Activated CD8-positive, alpha-beta memory T cell treated with anti-CD3 and anti-CD28 coated beads, Interleukin-2, amount 50 U/mL, for 1 hour (primary cell): ENCODE results near the gene SIM1.

ENCODE experiments used
- DNase-seq: peaks from one replicate; pipeline ENCODE4 v3.0.0-alpha.2; 2020; ENCODE audit errors: extremely low read depth

Gene SIM1

GRCh38 chr6:100470422-100471120 lies 5.8 kb upstream of the SIM1 start:
- DNase-seq = no peak

- DNase-seq = no peak
Measured at GRCh38 chr6:100469101-100469859, 4.6 kb upstream of the SIM1 start.

- DNase-seq = no peak
Measured at GRCh38 chr6:100468016-100468622, 3.4 kb upstream of the SIM1 start.

GRCh38 chr6:100467129-100468015 lies 2.7 kb upstream of the SIM1 start:
- no peak for DNase-seq

DNA sequence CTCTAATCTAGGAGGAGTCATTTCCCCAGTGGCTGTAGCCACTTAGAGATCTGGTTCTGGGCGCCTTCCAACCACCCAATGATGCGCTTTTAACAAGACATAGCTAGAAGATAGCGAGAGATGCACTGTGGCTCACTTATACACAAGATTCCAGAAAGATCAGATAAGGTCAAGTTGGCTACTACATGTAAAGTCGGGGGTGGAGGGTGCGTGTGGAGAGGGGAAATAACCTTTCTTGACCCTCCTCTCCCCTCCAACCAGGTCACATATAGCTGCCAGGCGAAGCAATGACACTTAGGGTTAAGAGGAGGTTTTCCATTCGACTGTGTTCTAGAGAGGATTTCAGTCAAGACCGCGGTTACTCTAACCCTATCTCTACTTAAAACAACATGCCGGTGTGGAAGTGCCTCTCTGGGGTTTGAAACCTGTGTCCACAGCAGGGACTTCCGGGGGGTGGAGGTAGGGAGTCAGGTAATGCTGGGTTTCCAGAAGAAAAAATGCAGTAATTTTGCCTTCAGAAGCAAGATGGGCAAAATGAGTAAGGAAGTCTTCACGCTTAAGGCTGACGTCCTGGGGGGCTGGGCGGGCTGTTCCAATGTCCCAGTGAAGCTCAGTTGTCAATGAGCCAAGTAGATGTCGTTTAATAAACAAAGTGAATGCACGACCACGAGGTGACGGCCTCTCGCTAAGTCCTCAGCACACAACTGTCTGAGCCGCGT lies 1.8 kb upstream of the SIM1 start:
- no peak for DNase-seq

DNA sequence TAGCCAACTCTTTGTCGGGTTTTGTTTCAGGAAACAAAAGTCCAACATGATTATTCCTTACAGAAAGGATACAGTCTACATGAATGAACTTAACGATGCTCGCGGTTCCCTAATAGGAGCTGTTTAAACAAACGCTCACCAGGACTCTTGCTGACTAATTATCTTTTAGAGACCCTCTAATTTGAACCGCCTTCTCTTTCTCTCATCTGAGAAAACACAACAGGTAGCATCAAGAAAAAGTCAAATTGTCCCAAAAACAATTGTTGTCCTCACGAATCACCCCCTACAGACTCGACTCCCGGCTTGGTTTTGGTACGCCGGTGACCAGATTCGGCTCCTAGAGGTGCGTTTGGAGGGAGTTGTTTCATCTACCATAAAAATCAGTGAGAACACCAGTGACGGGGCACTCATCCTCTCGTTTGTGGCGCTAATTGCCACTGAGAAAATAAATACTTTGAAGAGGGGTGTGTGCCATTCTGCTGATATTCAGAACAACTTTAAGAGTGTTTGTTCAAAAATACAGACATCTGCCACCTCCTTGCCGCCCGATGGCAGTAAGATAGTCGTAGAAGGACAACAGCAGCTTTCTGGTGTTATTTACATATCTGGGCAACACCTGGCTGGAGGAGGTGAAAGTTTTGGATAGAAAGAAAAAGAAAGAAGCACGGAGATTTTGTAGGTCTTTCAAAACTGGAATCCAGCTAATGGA lies 1.1 kb upstream of the SIM1 start:
- DNase-seq = no peak

DNA sequence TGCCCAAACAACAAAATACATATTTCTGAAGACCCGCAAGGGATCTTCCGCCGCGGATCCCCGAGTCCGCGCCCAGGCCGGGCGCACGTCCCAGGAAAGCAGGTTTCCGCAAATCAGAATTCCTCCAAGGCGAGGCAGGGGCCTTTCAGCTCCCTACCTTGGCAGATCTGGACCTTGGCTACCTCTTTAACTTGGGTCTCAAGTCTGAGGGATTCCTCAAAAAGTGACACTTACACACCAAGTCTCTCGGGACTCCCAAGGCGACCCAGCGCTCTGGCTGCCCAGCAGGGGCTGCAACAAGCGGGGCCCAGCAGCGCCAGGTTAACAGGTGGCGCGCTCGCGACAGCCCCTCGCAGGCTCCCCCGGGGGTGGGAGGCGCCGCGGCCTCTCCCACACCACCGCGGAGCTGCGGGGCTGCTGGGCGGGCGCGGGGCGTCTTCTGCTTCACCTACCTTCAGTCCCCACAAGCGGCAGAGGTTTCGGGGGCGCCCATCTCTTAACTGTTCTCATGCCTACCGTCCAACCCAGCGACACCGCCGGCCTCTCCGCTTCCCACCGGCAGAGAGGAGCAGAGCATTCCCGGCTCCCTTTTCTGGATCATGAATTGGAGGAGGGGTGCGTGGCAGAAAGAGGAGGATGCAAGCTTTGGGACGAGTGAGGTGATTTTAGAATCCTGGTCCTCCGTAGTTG lies 414 bp downstream of the SIM1 start:
- DNase-seq = no peak

DNA sequence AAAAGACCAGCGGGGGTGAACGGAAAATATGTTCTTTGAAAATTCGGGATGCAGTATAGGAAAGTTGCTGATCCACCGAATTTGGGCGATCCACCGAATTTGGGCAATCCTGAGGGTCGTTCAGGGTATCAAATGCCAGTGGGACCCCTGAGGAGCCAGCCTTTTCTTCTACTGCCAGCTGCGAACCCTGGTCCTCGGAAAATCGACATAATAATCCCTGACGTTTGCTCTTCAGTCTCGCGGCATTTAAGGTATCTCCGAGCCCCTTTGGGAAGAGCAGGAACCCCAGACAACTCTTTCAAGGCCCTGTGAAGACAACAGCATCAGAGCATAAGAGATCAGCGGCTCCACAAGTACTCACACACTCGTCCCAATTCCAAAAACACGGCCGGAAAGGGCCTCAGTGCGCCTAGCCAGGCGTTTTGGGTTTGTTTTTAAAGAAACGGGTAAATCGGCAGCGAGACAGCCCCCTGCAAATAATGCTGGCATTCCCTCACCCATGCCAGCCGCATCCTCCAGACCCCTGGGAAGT lies 1.0 kb downstream of the SIM1 start:
- no peak for DNase-seq

GRCh38 chr6:100462706-100463629 lies 1.8 kb downstream of the SIM1 start:
- DNase-seq = no peak

DNA sequence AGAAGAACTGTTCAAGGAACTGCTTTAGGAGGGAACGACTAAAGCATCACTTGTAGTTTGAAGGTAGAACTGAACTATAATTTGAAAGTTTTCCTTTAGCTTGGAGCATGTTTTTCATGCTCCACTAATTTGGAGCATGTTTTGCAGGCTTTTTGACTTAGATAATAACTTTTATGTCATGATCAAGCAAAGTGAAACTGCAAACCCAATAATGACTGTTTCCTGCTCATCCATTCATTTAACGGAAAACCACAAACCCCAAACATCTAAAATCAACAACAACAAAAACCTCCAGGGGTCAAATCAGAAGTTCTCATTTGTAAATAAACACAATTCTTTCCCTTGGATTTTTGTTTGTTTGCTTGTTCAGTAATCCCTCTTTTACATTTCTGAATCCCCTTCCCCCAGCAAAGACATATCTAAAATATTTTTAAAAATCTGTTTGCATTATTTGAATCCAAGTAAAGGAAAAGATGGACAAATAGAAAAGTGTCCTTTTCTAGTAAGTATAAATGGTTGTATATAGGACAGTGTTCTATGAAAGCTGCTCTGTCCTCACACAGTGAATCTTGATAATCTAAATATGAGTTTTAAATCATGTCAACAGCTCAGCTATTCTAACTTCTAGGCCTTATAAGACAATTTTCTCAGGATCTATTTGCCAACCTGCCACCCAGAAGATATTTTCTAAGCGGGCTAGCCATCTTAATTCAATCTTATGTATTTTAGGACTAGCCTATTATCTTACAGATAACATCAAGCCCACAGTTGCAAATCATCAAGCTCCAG lies 2.6 kb downstream of the SIM1 start:
- no peak for DNase-seq

GRCh38 chr6:100461278-100461916 lies 3.3 kb downstream of the SIM1 start:
- DNase-seq = no peak

DNA sequence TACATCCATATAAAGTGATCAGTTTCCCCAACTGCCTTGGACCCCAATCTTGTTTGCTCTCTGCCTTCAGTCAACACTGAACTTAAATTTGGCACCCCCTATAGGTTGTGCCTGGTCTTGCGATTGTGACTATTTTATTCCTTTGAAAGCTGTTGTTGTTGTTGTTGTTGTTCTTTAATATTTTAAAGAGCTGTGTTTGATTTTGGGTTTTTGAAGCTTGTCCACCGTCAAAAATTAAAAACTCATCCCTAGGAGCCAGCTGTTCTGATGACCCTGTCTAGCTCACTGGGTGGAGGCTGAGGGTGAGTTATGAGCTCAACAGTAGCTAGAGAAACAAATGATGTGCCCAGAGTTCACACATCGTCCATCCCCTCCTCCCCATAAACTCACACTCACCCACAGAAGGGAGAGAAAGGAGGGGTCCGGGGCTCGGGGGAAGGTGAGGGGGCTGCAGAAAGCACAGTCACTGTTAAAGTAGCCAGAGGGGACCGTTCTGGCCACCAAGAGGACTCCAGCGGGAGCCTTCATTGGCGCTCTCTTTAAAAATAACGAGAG lies 4.0 kb downstream of the SIM1 start:
- DNase-seq = no peak

DNA sequence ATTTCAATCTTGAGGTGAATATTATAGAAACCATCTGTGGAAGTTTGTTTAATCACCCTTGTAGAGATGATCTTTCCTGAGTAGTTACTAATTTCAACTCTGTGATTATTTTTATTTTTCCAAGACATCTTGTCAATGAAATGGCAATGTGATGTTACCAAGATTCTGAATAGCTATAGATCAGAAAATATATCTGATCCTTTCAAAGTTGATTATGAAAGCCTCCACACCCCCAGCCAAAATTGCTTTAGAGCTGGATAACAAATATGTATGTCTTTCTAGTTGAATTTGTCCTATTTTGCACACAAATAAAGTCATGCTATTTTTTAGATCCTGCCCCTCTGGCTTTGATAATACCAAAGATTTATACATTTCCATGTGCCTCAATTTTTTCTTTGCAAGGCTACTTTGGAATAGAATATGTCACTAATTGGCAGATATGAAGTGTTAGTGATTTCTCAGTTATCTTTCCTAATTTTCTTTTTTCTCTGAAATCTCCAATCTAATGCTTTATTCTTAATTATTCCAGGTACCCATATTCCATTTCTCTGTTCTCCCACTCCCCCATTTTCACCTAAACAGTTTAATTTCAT lies 5.0 kb downstream of the SIM1 start:
- DNase-seq = no peak

DNA sequence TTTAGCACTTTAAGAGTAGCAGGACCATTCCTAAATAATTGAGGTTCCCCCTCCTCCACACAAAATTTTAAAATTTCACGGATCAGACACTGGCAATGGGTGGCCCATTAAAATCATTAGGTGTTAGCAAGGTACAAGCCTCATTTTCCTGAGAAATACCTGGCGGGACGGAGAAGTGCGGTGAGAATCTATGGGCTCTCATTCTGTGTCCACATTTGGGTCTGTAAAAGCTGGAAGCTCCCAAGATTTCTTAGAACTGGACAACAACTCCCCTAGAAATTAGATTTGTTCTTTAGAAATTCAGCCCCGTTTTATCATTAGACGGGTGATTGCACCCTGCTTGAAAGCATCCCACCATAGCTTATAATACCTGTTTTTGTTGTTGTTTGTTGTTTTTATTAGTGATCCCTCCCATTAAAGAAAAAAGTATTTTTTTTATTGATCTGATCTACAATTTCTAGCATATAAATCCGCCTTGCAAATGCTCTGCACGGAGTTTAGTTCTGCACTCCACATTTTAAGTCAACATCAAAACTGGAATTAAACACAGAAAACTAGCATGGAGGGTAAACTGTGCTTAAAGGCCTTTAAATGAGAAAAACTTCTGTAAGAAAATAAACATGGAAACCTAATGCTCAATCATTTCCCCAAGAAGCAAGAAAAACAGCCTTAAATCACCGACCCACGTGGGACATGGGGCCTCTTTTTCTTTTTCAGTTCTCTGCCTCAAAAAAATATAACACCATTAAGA lies 5.7 kb downstream of the SIM1 start:
- no peak for DNase-seq

DNA sequence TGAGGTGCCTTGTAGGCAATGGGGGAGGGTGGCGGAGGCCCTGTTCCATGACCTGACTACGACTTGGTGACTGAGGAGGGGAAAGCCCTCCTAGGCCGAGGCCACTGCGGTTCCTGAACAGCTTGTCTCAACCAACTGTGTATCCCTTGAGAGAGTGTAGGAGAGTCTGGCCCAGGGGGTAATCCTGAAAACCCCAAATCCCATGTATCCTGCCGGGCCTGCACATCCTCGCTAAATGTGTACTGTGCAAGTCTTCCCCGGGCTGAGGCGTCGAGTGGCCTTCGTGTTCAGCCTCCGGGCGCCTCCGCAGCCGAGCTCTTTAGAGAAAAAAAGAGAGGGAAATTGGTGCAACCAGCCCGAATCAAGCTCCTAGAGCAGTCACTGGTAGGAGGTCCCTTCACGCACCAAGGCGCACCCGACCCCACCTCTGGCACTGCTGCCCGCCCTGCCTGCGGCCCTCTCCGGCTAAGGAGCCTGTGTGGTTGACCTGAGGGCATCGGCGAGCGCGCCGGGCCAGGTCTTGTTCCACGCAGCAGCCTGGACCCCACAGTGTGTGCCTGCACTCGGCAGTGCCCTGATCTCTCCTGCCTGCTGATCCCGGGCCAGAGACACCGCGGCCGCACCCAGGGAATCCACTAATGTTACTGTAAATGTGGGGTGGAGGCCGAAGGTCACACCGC lies 7.3 kb downstream of the SIM1 start:
- no peak for DNase-seq

DNA sequence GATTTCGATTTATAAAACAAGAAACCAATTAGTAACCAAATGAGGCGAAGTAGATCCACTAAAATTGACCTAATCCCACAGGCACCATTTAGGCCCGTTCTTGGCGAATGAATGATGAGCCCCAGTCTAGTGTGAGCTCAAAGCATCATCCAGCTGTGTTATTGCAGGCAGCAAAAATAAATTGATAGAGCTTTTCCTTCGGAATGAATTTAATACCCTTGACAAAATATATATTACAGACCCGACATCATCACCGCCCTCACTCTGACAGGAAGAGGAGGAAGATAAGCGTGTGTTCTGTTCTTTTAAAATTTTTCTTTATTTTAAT lies 7.8 kb downstream of the SIM1 start:
- DNase-seq = no peak
